WTC11 (cell line): Measurements from ENCODE around the gene IL10RA.

Experiments
- CREB1 ChIP-seq: sonication (generic); formaldehyde crosslinking; IDR thresholded peaks from 2 replicates; pipeline ENCODE4 v1.8.0; 2023; ENCODE audit warnings: mild to moderate bottlenecking, missing genetic modification reagents
- ETV6 ChIP-seq: sonication (generic); formaldehyde crosslinking; IDR thresholded peaks from 2 replicates; pipeline ENCODE4 v1.8.1; 2022; ENCODE audit warnings: mild to moderate bottlenecking, missing genetic modification reagents
- GABPB1 ChIP-seq: sonication (generic); formaldehyde crosslinking; IDR thresholded peaks from 2 replicates; pipeline ENCODE4 v1.8.1; 2023; ENCODE audit warnings: mild to moderate bottlenecking, missing genetic modification reagents
- KAT7 ChIP-seq: sonication (generic); formaldehyde crosslinking; IDR thresholded peaks from 2 replicates; pipeline ENCODE4 v1.8.1; 2023; ENCODE audit warnings: missing genetic modification reagents, mild to moderate bottlenecking, borderline replicate concordance
- TP53 ChIP-seq: sonication (generic); formaldehyde crosslinking; IDR thresholded peaks from 2 replicates; pipeline ENCODE4 v1.8.1; 2023; ENCODE audit warnings: mild to moderate bottlenecking, missing genetic modification reagents
- ZNF121 ChIP-seq: sonication (generic); formaldehyde crosslinking; IDR thresholded peaks from 2 replicates; pipeline ENCODE4 v1.8.0; 2023; ENCODE audit warnings: missing genetic modification reagents
- TF ChIP-seq, protein P1 (sequence below): fragments of 200-600 bp; IDR thresholded peaks from 2 replicates; pipeline ENCODE4 v1.8.0; 2022; ENCODE audit warnings: antibody characterized with exemption
- TF ChIP-seq, protein P2 (sequence below): sonication (generic); formaldehyde crosslinking; IDR thresholded peaks from 2 replicates; pipeline ENCODE4 v1.8.1; 2022; ENCODE audit warnings: low read depth, mild to moderate bottlenecking, moderate library complexity, missing genetic modification reagents, borderline replicate concordance
- TF ChIP-seq, protein P3 (sequence below): sonication (generic); formaldehyde crosslinking; IDR thresholded peaks from 2 replicates; pipeline ENCODE4 v1.8.1; 2023; ENCODE audit warnings: mild to moderate bottlenecking, missing genetic modification reagents, moderate library complexity
- TF ChIP-seq, protein P4 (sequence below): sonication (generic); formaldehyde crosslinking; IDR thresholded peaks from 2 replicates; pipeline ENCODE4 v1.8.1; 2023; ENCODE audit warnings: mild to moderate bottlenecking, missing genetic modification reagents, moderate library complexity
- TF ChIP-seq, protein P5 (sequence below): sonication (generic); formaldehyde crosslinking; IDR thresholded peaks from 2 replicates; pipeline ENCODE4 v1.8.0; 2022; ENCODE audit warnings: mild to moderate bottlenecking, missing genetic modification reagents

DNA sequence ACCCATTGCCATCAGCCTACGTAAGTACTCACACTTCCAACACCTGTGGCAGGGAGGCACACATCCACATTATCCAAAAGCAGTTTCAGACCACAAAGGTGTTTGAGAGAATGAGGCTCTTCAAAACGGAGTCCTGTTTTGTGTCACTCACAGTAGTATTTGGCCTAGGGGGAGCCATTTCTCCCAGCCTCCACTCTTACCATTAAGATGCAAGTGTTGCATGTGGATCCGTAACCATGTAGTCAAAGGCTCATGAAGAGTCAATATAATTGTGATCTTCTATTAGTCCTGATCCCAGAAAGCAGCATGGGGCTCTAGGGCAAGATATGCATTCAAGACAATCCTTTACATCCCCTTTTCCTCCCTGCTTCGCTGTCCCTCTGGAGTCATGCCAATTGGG, 41.5 kb downstream of the IL10RA start:
- TF ChIP-seq, protein P1, sequence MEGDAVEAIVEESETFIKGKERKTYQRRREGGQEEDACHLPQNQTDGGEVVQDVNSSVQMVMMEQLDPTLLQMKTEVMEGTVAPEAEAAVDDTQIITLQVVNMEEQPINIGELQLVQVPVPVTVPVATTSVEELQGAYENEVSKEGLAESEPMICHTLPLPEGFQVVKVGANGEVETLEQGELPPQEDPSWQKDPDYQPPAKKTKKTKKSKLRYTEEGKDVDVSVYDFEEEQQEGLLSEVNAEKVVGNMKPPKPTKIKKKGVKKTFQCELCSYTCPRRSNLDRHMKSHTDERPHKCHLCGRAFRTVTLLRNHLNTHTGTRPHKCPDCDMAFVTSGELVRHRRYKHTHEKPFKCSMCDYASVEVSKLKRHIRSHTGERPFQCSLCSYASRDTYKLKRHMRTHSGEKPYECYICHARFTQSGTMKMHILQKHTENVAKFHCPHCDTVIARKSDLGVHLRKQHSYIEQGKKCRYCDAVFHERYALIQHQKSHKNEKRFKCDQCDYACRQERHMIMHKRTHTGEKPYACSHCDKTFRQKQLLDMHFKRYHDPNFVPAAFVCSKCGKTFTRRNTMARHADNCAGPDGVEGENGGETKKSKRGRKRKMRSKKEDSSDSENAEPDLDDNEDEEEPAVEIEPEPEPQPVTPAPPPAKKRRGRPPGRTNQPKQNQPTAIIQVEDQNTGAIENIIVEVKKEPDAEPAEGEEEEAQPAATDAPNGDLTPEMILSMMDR = no peak
- TF ChIP-seq CREB1 (CRISPR knock-in tag) (no peak), TP53 (no peak), GABPB1 (CRISPR knock-in tag) (no peak), ETV6 (CRISPR knock-in tag) (no peak), ZNF121 (CRISPR knock-in tag) (no peak), KAT7 (CRISPR knock-in tag) (no peak)
- TF ChIP-seq, protein P2, sequence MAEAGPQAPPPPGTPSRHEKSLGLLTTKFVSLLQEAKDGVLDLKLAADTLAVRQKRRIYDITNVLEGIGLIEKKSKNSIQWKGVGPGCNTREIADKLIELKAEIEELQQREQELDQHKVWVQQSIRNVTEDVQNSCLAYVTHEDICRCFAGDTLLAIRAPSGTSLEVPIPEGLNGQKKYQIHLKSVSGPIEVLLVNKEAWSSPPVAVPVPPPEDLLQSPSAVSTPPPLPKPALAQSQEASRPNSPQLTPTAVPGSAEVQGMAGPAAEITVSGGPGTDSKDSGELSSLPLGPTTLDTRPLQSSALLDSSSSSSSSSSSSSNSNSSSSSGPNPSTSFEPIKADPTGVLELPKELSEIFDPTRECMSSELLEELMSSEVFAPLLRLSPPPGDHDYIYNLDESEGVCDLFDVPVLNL (CRISPR knock-in tag) = no peak
- TF ChIP-seq, protein P3, sequence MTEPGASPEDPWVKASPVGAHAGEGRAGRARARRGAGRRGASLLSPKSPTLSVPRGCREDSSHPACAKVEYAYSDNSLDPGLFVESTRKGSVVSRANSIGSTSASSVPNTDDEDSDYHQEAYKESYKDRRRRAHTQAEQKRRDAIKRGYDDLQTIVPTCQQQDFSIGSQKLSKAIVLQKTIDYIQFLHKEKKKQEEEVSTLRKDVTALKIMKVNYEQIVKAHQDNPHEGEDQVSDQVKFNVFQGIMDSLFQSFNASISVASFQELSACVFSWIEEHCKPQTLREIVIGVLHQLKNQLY (CRISPR knock-in tag) = no peak
- TF ChIP-seq, protein P4, sequence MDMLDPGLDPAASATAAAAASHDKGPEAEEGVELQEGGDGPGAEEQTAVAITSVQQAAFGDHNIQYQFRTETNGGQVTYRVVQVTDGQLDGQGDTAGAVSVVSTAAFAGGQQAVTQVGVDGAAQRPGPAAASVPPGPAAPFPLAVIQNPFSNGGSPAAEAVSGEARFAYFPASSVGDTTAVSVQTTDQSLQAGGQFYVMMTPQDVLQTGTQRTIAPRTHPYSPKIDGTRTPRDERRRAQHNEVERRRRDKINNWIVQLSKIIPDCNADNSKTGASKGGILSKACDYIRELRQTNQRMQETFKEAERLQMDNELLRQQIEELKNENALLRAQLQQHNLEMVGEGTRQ = no peak
- TF ChIP-seq, protein P5, sequence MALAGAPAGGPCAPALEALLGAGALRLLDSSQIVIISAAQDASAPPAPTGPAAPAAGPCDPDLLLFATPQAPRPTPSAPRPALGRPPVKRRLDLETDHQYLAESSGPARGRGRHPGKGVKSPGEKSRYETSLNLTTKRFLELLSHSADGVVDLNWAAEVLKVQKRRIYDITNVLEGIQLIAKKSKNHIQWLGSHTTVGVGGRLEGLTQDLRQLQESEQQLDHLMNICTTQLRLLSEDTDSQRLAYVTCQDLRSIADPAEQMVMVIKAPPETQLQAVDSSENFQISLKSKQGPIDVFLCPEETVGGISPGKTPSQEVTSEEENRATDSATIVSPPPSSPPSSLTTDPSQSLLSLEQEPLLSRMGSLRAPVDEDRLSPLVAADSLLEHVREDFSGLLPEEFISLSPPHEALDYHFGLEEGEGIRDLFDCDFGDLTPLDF (CRISPR knock-in tag) = no peak
